OCI-LY3 (cell line): ENCODE measurements around the gene NR5A2.

Experiments used
- EZH2phosphoT487 ChIP-seq: fragments of 200-600 bp; shearing (Covaris generic); IDR thresholded peaks from 2 replicates; pipeline ENCODE4 v1.6.1; 2018; ENCODE audit warnings: antibody characterized with exemption, mixed run types, low read depth
- TF ChIP-seq, protein P1 (sequence below): fragments of 200-600, 300-600 bp; sonication (generic); IDR thresholded peaks from 2 replicates; pipeline ENCODE4 v1.5.1; 2014; ENCODE audit warnings: antibody characterized with exemption, low read length, low read depth

- TF ChIP-seq, protein P1, sequence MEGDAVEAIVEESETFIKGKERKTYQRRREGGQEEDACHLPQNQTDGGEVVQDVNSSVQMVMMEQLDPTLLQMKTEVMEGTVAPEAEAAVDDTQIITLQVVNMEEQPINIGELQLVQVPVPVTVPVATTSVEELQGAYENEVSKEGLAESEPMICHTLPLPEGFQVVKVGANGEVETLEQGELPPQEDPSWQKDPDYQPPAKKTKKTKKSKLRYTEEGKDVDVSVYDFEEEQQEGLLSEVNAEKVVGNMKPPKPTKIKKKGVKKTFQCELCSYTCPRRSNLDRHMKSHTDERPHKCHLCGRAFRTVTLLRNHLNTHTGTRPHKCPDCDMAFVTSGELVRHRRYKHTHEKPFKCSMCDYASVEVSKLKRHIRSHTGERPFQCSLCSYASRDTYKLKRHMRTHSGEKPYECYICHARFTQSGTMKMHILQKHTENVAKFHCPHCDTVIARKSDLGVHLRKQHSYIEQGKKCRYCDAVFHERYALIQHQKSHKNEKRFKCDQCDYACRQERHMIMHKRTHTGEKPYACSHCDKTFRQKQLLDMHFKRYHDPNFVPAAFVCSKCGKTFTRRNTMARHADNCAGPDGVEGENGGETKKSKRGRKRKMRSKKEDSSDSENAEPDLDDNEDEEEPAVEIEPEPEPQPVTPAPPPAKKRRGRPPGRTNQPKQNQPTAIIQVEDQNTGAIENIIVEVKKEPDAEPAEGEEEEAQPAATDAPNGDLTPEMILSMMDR: no peak
- no peak for TF ChIP-seq EZH2phosphoT487
Observed at GRCh38 chr1:200124309-200124708, 96.8 kb downstream of the NR5A2 start.
